Testis (tissue), 3 donors: Measurements from ENCODE around the gene TAS2R10. TPM values are rescaled to one million over a fixed set of nuclear protein-coding genes. Genes with fewer than 3 reads are reported as not detected.

ENCODE experiments used
- DNase-seq: peaks from one replicate; pipeline ENCODE4 v3.0.0-alpha.2; 2019
- H3K27ac ChIP-seq, 2 donors: fragments of 200-600 bp; sonication (generic); one replicate each; pipeline ENCODE4 v1.5.1; 2019
- H3K27me3 ChIP-seq: fragments of 200-600 bp; sonication (generic); one replicate; pipeline ENCODE4 v1.5.1; 2019
- H3K36me3 ChIP-seq: fragments of 200-600 bp; sonication (generic); one replicate; pipeline ENCODE4 v1.5.1; 2017; ENCODE audit warnings: low read depth; ENCODE audit errors: missing control alignments
- H3K4me1 ChIP-seq: fragments of 200-600 bp; sonication (generic); one replicate; pipeline ENCODE4 v1.5.1; 2019
- H3K4me3 ChIP-seq, 2 donors: fragments of 200-600 bp; sonication (generic); one replicate each; pipeline ENCODE4 v1.5.1; 2017 to 2019
- H3K9me3 ChIP-seq: fragments of 200-600 bp; sonication (generic); one replicate; pipeline ENCODE4 v1.5.1; 2017
- POLR2A ChIP-seq: fragments of 450-650 bp; IDR thresholded peaks from one replicate; pipeline ENCODE4 v1.6.1; 2017; ENCODE audit warnings: antibody characterized with exemption, mild to moderate bottlenecking, moderate library complexity
- WGBS, 2 donors: methylation state at CpG; one replicate each; pipeline ENCODE4 v1.1.5; 2018; 5-methylcytosine and 5-hydroxymethylcytosine counted together
- intact Hi-C: fragments of 100-400 bp; cut with DNase I; formaldehyde crosslinking; loops from one replicate; pipeline ENCODE4 v1.15.1; 2023; ENCODE audit warnings: low total_unique reads
- polyA plus RNA-seq: library from polyadenylated mRNA; stranded (reverse); fragments of 350-450 nt; fragmentation: Illumina TruSeq; extraction: RNeasy Lipid Tissue Mini Kit (QIAGEN cat#74804); gene quantifications from one replicate; pipeline ENCODE4 v1.2.3, GENCODE V29; 2014; ENCODE audit warnings: low read depth, low replicate concordance; ENCODE audit not compliant: insufficient read depth
- total RNA-seq, 2 donors: library from RNA; depleted of rRNA; stranded (reverse); fragments of >200 nt; gene quantifications; one replicate each; pipeline ENCODE4 v1.2.3, GENCODE V29; 2016
- TF ChIP-seq, protein P1 (sequence below), 3 experiments: fragments of 450-650 bp in 2 of 3; fragments of 200-600 bp in 1 of 3; sonication (generic) in 1 of 3; IDR thresholded peaks; one replicate each; pipeline ENCODE4 v1.5.1; 2016 to 2019; ENCODE audit warnings: antibody characterized with exemption in 3 of 3, mild to moderate bottlenecking in 2 of 3, moderate library complexity in 1 of 3

The TAS2R10 gene
- total and polyA plus RNA-seq, 3 donors from 2014 or later = 0.39 TPM; not detected in 2

DNA sequence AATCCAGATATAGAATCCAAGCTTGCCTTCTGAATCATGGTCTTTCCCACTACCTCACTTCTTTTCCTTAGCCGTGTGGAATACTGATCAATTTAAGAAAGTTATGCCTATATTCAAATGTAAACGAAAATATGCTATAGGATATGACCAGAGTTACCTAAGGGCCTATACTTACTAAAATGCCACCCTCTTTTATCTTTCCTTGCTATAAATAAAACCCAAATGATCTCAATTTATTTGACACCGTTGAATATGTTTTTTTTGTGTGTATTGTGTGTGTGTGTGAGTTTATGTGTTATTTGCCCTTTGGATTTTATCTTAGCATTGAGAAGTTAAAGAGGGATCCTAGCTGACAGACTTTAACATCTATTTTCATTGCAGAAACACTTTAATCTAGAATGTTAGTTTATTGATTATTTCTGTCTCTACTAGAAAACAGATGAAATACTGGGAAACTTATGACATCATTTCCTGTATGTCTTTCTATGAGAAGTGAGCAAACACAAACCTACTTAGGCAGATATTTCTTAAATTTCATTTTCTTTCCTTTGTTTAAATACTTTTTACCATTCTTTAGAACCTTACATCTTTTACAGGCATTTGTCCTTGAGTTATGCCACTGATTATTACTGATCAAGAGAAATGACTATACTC lies 14.1 kb downstream of the TAS2R10 start:
- no peak overlapping the region for H3K4me3 ChIP-seq
- TF ChIP-seq POLR2A = no peak
- TF ChIP-seq, protein P1, sequence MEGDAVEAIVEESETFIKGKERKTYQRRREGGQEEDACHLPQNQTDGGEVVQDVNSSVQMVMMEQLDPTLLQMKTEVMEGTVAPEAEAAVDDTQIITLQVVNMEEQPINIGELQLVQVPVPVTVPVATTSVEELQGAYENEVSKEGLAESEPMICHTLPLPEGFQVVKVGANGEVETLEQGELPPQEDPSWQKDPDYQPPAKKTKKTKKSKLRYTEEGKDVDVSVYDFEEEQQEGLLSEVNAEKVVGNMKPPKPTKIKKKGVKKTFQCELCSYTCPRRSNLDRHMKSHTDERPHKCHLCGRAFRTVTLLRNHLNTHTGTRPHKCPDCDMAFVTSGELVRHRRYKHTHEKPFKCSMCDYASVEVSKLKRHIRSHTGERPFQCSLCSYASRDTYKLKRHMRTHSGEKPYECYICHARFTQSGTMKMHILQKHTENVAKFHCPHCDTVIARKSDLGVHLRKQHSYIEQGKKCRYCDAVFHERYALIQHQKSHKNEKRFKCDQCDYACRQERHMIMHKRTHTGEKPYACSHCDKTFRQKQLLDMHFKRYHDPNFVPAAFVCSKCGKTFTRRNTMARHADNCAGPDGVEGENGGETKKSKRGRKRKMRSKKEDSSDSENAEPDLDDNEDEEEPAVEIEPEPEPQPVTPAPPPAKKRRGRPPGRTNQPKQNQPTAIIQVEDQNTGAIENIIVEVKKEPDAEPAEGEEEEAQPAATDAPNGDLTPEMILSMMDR (IDR thresholded peaks at IDR 0.05) = no peak
- DNase-seq = no peak
- intact Hi-C loops = no loop called here
- no peaks in the 10 kb centered on the region for H3K4me1 ChIP-seq
- no peaks in the 10 kb centered on the region for H3K36me3 ChIP-seq
- WGBS, 2 donors = 79 to 89% methylated on average over 3 of the region's 3 CpGs
- no peaks in the 10 kb centered on the region for H3K27me3 ChIP-seq
- H3K9me3 ChIP-seq = no peaks in the 10 kb centered on the region
- H3K27ac ChIP-seq = no peak overlapping the region

DNA sequence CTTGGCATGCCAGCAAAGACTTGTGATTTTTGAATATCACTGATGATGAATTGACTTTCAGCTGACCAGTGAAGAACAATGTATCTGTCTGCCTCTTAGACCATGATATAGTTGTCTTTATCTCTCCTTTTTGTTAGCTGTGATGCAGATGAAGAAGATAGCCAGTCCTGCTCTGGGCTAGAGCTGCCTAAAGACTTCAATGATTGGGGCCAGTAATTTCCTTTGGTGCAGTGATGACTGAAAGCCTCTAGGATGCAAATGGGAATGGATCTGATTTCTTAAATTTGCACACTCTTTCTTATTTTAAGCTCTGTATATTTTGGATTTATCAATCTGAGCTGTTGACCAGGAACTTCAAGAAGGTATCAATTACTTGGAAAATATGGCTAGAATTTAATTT lies 16.1 kb downstream of the TAS2R10 start, which contains the start of gene TAS2R9:
Gene TAS2R9, minus strand, starts transcription at position 101 of the 400 bp plus-strand sequence. Its CDS starts 93 bp downstream, at position 8.
- no peak within 1 kb of the TSS for H3K4me3 ChIP-seq
- no peaks in the 10 kb centered on the region for H3K36me3 ChIP-seq
- TF ChIP-seq POLR2A = no peak
- TF ChIP-seq, protein P1 (IDR thresholded peaks at IDR 0.05) = no peak
- no peaks in the 10 kb centered on the region for H3K27me3 ChIP-seq
- no peak for DNase-seq
- intact Hi-C loops = no loop called here
- no peaks in the 10 kb centered on the region for H3K4me1 ChIP-seq
- no peaks in the 10 kb centered on the region for H3K9me3 ChIP-seq
- no peak within 1 kb of the TSS for H3K27ac ChIP-seq

DNA sequence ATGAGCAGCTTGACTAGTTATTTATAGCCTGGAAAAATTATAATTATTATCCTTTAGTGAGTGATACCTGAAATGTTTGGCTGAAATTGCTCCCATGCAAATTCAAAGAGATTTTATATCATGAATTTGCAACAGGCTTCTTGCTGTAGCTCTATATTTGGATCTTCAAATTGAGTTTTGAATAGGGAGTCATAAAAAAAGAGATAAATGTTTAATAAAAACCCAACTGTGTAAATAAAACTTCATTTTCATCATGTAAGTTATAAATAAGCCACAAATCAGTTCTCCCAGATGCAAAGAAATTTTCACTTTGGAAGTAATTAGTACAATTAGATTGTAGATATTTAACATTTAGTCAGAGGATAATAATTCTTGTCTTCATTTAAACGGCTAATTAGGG lies 19.0 kb downstream of the TAS2R10 start, which contains the start of gene TAS2R8:
Gene TAS2R8, minus strand, starts transcription at position 101 of the 400 bp plus-strand sequence. CDS start 306 bp downstream, outside the sequence.
- Histone ChIP-seq H3K4me1 (no peaks in the 10 kb centered on the region), H3K27ac (no peak within 1 kb of the TSS), H3K9me3 (no peaks in the 10 kb centered on the region), H3K27me3 (no peaks in the 10 kb centered on the region), H3K4me3 (no peak within 1 kb of the TSS), H3K36me3 (no peaks in the 10 kb centered on the region)
- WGBS, 2 donors = 48 to 70% methylated on average over 1 of the region's 1 CpG
- TF ChIP-seq, protein P1 (IDR thresholded peaks at IDR 0.05) = no peak
- TF ChIP-seq POLR2A = no peak
- no peak for DNase-seq
- intact Hi-C loops = no loop called here

DNA sequence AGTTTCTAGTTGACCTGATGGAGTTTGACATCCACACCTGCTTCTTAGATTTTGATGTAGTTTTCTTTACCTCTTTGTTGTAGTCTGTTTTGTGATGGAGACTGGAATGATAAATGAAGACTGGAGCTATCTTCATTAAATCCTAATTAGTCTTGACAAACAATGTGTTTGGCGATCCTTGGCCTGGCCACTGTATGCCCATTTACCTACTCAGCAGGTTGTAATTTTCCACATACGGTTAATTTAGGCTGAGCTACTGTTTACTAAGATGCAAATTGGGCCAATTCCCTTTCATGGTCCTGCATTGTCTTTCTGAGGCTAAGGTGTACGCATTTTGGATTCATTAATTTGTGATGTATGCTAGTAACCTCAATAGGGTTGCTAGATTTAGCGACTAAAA lies 23.6 kb downstream of the TAS2R10 start, which contains the start of gene TAS2R7:
Gene TAS2R7, minus strand, starts transcription at position 41 of the 400 bp plus-strand sequence. CDS start 57 bp downstream, outside the sequence.
- Histone ChIP-seq H3K36me3 (no peaks in the 10 kb centered on the region), H3K27ac (no peak within 1 kb of the TSS), H3K4me3 (no peak within 1 kb of the TSS), H3K4me1 (no peaks in the 10 kb centered on the region), H3K27me3 (no peaks in the 10 kb centered on the region), H3K9me3 (no peaks in the 10 kb centered on the region)
- WGBS, 2 donors = 55 to 63% methylated on average over 4 of the region's 4 CpGs
- DNase-seq = no peak
- intact Hi-C loops = no loop called here
- no peak for TF ChIP-seq POLR2A
- TF ChIP-seq, protein P1 (IDR thresholded peaks at IDR 0.05) = no peak

DNA sequence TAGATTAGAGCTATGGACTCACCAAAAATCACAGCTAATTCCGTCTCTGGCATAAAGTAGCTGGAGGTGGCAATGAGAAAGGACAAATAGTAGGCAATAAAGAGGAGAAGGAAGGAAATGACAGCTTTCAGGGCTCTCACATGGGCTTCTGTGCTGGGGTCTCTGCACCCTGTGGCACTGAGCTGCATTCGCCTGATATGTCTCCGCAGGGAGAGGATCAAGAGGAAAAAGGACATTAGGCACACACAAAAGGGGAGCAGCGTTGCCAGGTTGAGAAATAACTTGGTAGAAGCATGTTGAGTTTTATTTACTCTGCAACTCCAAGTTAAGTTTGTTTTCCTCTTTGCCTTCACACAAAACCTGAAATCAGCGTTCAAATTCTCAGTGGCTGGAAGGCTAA lies 24.4 kb downstream of the TAS2R10 start:
- no peak for TF ChIP-seq POLR2A
- TF ChIP-seq, protein P1 (IDR thresholded peaks at IDR 0.05) = no peak
- Histone ChIP-seq H3K4me1 (no peaks in the 10 kb centered on the region), H3K9me3 (no peaks in the 10 kb centered on the region), H3K4me3 (no peak overlapping the region), H3K27ac (no peak overlapping the region), H3K27me3 (no peaks in the 10 kb centered on the region), H3K36me3 (no peaks in the 10 kb centered on the region)
- intact Hi-C loops = no loop called here
- WGBS, 2 donors = 68 to 76% methylated on average over 5 of the region's 5 CpGs
- no peak for DNase-seq
